ENCODE data around the gene RTN4R. TPM values are rescaled to one million over a fixed set of nuclear protein-coding genes. Genes with fewer than 3 reads are reported as not detected.

Gene RTN4R
- total and polyA plus RNA-seq, 9 of the 15 experiments (the other 6 are each of a cell fraction or from before 2014, with no cell fraction given) = 0.04 to 2.8 (median 1.4) TPM; not detected in 3

DNA sequence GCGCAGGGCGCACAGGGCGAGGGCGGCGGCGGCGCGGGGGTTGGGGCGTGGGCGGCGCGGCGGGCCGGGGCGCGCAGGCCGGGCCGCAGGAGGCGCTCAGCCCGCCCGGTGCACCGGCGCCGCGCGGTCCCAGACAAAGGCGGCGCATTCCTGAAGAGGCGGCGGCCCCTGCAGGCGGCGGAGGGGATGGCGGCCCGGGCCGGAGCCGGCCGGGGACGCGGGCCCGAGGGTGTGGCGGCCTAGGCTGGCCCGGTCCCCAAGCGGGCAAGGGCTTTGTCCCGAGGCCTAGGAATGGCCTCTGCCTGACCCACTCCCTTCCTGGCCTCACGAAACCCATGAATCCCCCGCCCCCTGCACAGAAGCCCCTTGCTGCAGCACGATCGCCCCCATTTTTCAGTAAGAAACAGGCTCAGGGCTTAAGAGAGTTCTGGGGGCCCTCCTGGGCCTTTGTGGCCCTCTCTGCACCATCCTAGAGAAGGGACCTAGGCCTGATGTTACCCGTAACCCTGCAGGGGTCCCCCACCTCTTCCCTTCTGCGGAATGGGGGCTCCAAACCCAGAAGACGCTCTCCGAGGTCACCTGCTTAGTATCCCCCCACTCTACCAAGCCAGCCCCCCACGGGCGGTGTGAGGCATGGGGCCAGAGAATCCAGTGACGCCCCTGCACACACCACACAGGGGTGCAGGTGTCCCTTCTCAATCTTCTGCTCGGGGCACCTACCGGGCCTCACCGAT lies at the start of gene RTN4R (continued):
- TF ChIP-seq POU5F1 (IDR thresholded peaks at IDR 0.05; ENCODE audit: borderline replicate concordance, low read depth, low read length, partially characterized antibody) = peak; percentile 60
- TF ChIP-seq, protein P1, sequence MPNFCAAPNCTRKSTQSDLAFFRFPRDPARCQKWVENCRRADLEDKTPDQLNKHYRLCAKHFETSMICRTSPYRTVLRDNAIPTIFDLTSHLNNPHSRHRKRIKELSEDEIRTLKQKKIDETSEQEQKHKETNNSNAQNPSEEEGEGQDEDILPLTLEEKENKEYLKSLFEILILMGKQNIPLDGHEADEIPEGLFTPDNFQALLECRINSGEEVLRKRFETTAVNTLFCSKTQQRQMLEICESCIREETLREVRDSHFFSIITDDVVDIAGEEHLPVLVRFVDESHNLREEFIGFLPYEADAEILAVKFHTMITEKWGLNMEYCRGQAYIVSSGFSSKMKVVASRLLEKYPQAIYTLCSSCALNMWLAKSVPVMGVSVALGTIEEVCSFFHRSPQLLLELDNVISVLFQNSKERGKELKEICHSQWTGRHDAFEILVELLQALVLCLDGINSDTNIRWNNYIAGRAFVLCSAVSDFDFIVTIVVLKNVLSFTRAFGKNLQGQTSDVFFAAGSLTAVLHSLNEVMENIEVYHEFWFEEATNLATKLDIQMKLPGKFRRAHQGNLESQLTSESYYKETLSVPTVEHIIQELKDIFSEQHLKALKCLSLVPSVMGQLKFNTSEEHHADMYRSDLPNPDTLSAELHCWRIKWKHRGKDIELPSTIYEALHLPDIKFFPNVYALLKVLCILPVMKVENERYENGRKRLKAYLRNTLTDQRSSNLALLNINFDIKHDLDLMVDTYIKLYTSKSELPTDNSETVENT (CRISPR knock-in tag; IDR thresholded peaks at IDR 0.05) = peak; percentile 87
- TF ChIP-seq, protein P2, sequence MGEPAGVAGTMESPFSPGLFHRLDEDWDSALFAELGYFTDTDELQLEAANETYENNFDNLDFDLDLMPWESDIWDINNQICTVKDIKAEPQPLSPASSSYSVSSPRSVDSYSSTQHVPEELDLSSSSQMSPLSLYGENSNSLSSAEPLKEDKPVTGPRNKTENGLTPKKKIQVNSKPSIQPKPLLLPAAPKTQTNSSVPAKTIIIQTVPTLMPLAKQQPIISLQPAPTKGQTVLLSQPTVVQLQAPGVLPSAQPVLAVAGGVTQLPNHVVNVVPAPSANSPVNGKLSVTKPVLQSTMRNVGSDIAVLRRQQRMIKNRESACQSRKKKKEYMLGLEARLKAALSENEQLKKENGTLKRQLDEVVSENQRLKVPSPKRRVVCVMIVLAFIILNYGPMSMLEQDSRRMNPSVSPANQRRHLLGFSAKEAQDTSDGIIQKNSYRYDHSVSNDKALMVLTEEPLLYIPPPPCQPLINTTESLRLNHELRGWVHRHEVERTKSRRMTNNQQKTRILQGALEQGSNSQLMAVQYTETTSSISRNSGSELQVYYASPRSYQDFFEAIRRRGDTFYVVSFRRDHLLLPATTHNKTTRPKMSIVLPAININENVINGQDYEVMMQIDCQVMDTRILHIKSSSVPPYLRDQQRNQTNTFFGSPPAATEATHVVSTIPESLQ (CRISPR knock-in tag; IDR thresholded peaks at IDR 0.05) = no peak
- TF ChIP-seq ZNF232 (CRISPR knock-in tag; IDR thresholded peaks at IDR 0.05) = peak; percentile 61; the same call in 1 of the 2 replicates
- peak; percentile 88 for TF ChIP-seq ZFX (CRISPR knock-in tag; IDR thresholded peaks at IDR 0.05)
- no peak for TF ChIP-seq ZNF785 (CRISPR knock-in tag; IDR thresholded peaks at IDR 0.05)
- no peak for TF ChIP-seq RFX5 (IDR thresholded peaks at IDR 0.05; ENCODE audit: low read depth, low read length)
- TF ChIP-seq, protein P3, sequence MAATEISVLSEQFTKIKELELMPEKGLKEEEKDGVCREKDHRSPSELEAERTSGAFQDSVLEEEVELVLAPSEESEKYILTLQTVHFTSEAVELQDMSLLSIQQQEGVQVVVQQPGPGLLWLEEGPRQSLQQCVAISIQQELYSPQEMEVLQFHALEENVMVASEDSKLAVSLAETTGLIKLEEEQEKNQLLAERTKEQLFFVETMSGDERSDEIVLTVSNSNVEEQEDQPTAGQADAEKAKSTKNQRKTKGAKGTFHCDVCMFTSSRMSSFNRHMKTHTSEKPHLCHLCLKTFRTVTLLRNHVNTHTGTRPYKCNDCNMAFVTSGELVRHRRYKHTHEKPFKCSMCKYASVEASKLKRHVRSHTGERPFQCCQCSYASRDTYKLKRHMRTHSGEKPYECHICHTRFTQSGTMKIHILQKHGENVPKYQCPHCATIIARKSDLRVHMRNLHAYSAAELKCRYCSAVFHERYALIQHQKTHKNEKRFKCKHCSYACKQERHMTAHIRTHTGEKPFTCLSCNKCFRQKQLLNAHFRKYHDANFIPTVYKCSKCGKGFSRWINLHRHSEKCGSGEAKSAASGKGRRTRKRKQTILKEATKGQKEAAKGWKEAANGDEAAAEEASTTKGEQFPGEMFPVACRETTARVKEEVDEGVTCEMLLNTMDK (IDR thresholded peaks at IDR 0.05; ENCODE audit: borderline replicate concordance, insufficient read depth, low read depth, low read length, poor library complexity, severe bottlenecking) = peak; percentile 79
- TF ChIP-seq, protein P4, sequence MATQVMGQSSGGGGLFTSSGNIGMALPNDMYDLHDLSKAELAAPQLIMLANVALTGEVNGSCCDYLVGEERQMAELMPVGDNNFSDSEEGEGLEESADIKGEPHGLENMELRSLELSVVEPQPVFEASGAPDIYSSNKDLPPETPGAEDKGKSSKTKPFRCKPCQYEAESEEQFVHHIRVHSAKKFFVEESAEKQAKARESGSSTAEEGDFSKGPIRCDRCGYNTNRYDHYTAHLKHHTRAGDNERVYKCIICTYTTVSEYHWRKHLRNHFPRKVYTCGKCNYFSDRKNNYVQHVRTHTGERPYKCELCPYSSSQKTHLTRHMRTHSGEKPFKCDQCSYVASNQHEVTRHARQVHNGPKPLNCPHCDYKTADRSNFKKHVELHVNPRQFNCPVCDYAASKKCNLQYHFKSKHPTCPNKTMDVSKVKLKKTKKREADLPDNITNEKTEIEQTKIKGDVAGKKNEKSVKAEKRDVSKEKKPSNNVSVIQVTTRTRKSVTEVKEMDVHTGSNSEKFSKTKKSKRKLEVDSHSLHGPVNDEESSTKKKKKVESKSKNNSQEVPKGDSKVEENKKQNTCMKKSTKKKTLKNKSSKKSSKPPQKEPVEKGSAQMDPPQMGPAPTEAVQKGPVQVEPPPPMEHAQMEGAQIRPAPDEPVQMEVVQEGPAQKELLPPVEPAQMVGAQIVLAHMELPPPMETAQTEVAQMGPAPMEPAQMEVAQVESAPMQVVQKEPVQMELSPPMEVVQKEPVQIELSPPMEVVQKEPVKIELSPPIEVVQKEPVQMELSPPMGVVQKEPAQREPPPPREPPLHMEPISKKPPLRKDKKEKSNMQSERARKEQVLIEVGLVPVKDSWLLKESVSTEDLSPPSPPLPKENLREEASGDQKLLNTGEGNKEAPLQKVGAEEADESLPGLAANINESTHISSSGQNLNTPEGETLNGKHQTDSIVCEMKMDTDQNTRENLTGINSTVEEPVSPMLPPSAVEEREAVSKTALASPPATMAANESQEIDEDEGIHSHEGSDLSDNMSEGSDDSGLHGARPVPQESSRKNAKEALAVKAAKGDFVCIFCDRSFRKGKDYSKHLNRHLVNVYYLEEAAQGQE (IDR thresholded peaks at IDR 0.05; ENCODE audit: borderline replicate concordance) = peak; percentile 85
- TF ChIP-seq, protein P4 (CRISPR knock-in tag; IDR thresholded peaks at IDR 0.05; ENCODE audit: low read depth) = peak; percentile 78; the same call in 1 of the 2 replicates
- TF ChIP-seq ZBTB17 (CRISPR knock-in tag; IDR thresholded peaks at IDR 0.05) = peak; percentile 71; the same call in 1 of the 2 replicates
- no peak for TF ChIP-seq ARNT (IDR thresholded peaks at IDR 0.05)

Data from K562 (cell line).